ENCODE measurements around the gene S100A6. TPM values are rescaled to one million over a fixed set of nuclear protein-coding genes. Genes with fewer than 3 reads are reported as not detected.

Gene S100A6
- total RNA-seq, 4 donors from 2014 or later: 538 to 1,309 (median 968) TPM

GRCh38 chr1:153545067-153546055, 9.6 kb upstream of the S100A6 start, which contains the start of gene S100A4:
TSS of gene S100A4 (minus strand) at chr1:153545806. CDS start at chr1:153544794, 1,012 bp downstream.
- TF ChIP-seq CTCF (IDR thresholded peaks at IDR 0.05; ENCODE audit: low read depth): no peak

GRCh38 chr1:153544453-153545066, 8.8 kb upstream of the S100A6 start:
- no peak for TF ChIP-seq CTCF (IDR thresholded peaks at IDR 0.05; ENCODE audit: low read depth)

GRCh38 chr1:153543736-153544135, 7.9 kb upstream of the S100A6 start:
- no peak for TF ChIP-seq CTCF (IDR thresholded peaks at IDR 0.05; ENCODE audit: low read depth)

- no peak for TF ChIP-seq CTCF (IDR thresholded peaks at IDR 0.05; ENCODE audit: low read depth)
Observed at GRCh38 chr1:153542956-153543711, 7.3 kb upstream of the S100A6 start.

GRCh38 chr1:153541641-153542590, 6.1 kb upstream of the S100A6 start:
- no peak for TF ChIP-seq CTCF (IDR thresholded peaks at IDR 0.05; ENCODE audit: low read depth)
